ENCODE data around the gene GAN.

Gene GAN

GRCh38 chr16:81349608-81350305, 35.0 kb downstream of the GAN start:
- no peak for FAIRE-seq

GRCh38 chr16:81350306-81350615, 35.5 kb downstream of the GAN start:
- no peak for FAIRE-seq
- peak; percentile 12 for DNase-seq (ENCODE audit: insufficient read length, low spot score)

More at GRCh38 chr16:81349608-81350305, 35.0 kb downstream of the GAN start:
- no peak for DNase-seq (ENCODE audit: insufficient read length, low spot score)

- no peak for FAIRE-seq
- DNase-seq (ENCODE audit: insufficient read length, low spot score), result no peak
Measured at GRCh38 chr16:81353895-81354294, 39.1 kb downstream of the GAN start.

- no peak for DNase-seq (ENCODE audit: insufficient read length, low spot score)
- no peak for FAIRE-seq
Measured at GRCh38 chr16:81357711-81358260, 43.0 kb downstream of the GAN start.

GRCh38 chr16:81358860-81359259, 44.1 kb downstream of the GAN start:
- FAIRE-seq (no peak), DNase-seq (ENCODE audit: insufficient read length, low spot score) (no peak)

- FAIRE-seq (no peak), DNase-seq (ENCODE audit: insufficient read length, low spot score) (no peak)
Measured at GRCh38 chr16:81360135-81360534, 45.4 kb downstream of the GAN start.

DNA sequence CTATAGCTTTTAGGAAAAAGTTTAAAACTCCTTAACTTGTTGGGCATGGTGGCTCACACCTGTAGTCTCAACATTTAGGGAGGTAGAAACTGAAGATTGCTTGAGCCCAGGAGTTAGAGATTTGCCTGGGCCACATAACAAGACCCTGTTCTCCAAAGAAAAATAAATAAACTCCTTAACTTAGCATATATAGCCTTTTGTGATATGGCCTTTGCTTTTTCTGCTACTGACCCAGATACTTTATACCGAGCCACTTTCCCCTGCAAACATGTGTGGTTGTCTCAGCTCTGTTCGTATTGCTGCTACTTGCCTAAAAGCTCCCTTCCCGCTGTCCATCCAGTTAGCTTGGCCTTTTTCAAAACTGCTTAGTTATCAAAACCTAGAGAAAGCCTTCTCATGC, 51.0 kb downstream of the GAN start:
- FAIRE-seq (no peak), DNase-seq (ENCODE audit: insufficient read length, low spot score) (no peak)

GRCh38 chr16:81366316-81366932, 51.7 kb downstream of the GAN start:
- DNase-seq (ENCODE audit: insufficient read length, low spot score) (peak; percentile 43), FAIRE-seq (peak; percentile 76)

- FAIRE-seq, result no peak
Measured at GRCh38 chr16:81367821-81368220, 53.1 kb downstream of the GAN start.

DNA sequence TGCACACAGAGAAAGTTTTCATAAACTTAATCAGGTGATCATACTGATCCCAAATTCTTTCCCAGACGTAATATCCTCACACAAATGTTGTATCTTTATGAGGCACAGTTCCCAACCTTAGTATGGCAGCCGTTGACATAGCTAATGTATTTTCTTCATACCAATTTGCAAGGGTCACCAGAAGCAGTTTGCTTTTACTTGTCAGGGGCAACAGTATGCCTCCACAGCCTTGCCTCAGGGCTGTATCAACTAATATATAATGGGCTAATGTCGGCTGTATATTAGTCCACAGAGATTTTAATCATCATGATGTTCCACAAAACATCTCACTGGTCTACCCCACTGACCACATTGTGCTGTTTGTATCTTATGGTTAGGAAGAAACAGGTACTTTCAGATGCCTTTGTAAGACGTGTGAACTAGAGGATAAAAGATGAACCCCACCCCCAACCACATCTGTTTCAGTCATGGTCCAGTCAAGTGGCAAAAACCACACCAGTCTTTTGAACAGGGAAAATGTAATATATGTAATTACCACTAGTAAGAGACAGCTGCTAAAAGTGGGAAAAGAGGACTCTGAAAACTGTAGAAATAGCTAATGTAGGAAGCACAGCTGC, 55.2 kb downstream of the GAN start:
- FAIRE-seq (no peak), DNase-seq (ENCODE audit: insufficient read length, low spot score) (no peak)

More at GRCh38 chr16:81367821-81368220, 53.1 kb downstream of the GAN start:
- DNase-seq (ENCODE audit: insufficient read length, low spot score), result no peak

- FAIRE-seq (no peak), DNase-seq (ENCODE audit: insufficient read length, low spot score) (no peak)
Measured at GRCh38 chr16:81371106-81371505, 56.3 kb downstream of the GAN start.

GRCh38 chr16:81374550-81374949, 59.8 kb downstream of the GAN start:
- DNase-seq (ENCODE audit: insufficient read length, low spot score), result no peak
- FAIRE-seq, result no peak

DNA sequence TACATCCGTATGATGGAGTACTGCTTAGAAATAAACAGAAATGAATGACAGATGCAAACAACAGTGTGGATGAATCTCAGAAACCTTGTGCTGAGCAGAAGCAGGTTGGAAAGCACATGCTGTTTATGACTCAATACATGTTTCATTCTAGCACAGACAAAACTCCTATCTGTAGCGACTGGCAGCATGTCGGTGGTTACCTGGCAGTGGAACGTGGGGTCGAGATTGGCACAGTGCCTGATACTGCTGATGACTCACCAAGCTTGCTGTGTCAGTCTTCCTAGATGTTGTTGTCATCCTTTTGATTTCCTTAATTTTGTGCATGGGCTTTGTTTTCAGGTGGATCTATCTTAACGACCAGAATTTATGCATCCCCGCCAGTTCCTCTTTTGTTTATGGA, 62.1 kb downstream of the GAN start:
- no peak for DNase-seq (ENCODE audit: insufficient read length, low spot score)
- no peak for FAIRE-seq

DNA sequence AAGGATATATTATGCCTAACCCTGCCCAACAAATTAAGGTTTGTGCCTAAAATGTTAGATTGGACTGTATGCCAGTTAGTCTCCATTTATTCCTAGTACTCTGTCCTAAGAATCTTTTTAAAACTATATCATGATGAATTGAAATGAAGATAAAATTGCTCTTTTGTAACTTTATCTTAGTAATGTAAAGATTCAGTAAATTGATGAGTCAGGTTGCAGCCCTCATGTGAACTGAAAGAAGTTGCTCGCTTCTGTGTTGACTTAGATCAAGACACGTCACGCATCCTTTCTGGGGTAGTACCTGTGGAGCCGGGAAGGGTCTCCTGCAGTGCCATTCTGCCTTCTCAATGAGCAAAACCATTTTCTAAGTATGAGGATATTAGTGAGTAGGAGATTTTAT, 63.3 kb downstream of the GAN start:
- DNase-seq (ENCODE audit: insufficient read length, low spot score), result no peak
- no peak for FAIRE-seq

DNA sequence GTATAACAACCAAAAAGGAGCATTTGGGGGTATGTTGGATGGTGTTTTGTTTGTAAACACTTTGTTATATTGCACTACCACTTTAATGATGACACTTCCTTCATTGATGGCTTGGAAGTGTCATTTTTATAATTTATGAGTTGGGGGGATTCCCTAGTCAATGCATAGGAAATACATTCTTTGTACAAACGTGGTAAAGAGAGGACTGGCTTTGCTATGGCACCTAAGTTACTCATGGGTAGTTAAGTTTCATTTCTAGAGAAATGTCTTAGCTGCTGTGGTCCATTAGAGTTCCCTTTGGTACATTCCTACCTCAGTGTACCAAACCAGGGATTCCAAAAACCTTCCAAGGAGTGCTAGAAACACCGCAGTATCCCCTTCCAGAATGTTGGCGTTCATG, 66.2 kb downstream of the GAN start:
- FAIRE-seq, result no peak

GRCh38 chr16:81384006-81384405, 69.2 kb downstream of the GAN start:
- FAIRE-seq, result no peak
- DNase-seq (ENCODE audit: insufficient read length, low spot score), result no peak

More for the DNA sequence above, 66.2 kb downstream of the GAN start:
- no peak for DNase-seq (ENCODE audit: insufficient read length, low spot score)

GRCh38 chr16:81385031-81385756, 70.4 kb downstream of the GAN start:
- FAIRE-seq, result no peak
- no peak for DNase-seq (ENCODE audit: insufficient read length, low spot score)

GRCh38 chr16:81388357-81388756, 73.6 kb downstream of the GAN start:
- no peak for DNase-seq (ENCODE audit: insufficient read length, low spot score)
- FAIRE-seq, result no peak

GRCh38 chr16:81390840-81391239, 76.1 kb downstream of the GAN start:
- DNase-seq (ENCODE audit: insufficient read length, low spot score) (no peak), FAIRE-seq (no peak)

- no peak for FAIRE-seq
- DNase-seq (ENCODE audit: insufficient read length, low spot score), result no peak
Measured at GRCh38 chr16:81392011-81392410, 77.2 kb downstream of the GAN start.

DNA sequence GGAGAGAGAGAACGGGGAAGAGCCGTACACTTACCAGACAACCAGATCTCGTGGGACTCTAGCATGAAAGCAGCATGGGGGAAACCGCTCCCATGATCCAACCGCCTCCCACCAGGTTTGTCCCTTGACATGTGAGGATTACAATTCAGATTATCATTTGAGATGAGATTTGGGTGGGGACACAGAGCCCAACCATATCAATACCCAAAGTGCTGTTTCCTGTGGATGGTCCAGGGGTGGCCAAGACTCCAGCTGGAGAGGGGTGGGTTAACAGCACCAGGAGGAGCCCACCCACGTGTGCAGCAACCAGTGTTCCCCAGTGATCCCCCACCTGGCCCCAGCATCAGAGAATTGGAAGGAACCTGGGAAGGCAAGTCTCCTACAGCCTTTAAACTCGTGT, 79.7 kb downstream of the GAN start:
- FAIRE-seq (no peak), DNase-seq (ENCODE audit: insufficient read length, low spot score) (no peak)
